ENCODE measurements around the gene FAM78A.
"Not testable (repeated sequence)": the region's sequence is repeated elsewhere in the genome, so short reads cannot be mapped to it uniquely, and the experiment has no call there.

The FAM78A gene

GRCh38 chr9:131258186-131258585 is 18.1 kb downstream of the FAM78A start:
- no peak overlapping the region for H3K9ac ChIP-seq (ENCODE audit: low read depth in 1 of 2, low read length in 2 of 2)
- peaks cover 3 to 8% of the 10 kb centered on the region in 2 donors for H3K36me3 ChIP-seq (ENCODE audit: control insufficient read depth in 2 of 2, insufficient read depth in 2 of 2, low read length in 2 of 2)

GRCh38 chr9:131257266-131258025 is 18.9 kb downstream of the FAM78A start:
- H3K4me1 ChIP-seq (ENCODE audit: control insufficient read depth in 2 of 2, insufficient read depth in 2 of 2, low read length in 2 of 2), result peaks cover 4 to 16% of the 10 kb centered on the region in 2 donors
- peaks cover 3 to 8% of the 10 kb centered on the region in 2 donors for H3K36me3 ChIP-seq (ENCODE audit: control insufficient read depth in 2 of 2, insufficient read depth in 2 of 2, low read length in 2 of 2)
- H3K9me3 ChIP-seq (ENCODE audit: control insufficient read depth in 2 of 2, low read length in 2 of 2), result no peaks in the 10 kb centered on the region
- no peak overlapping the region for H3K4me3 ChIP-seq (ENCODE audit: low read length in 2 of 2)
- no peak overlapping the region for H3K9ac ChIP-seq (ENCODE audit: low read depth in 1 of 2, low read length in 2 of 2)
- H3K27ac ChIP-seq (ENCODE audit: low read depth in 2 of 2, low read length in 2 of 2), result peak overlapping the region in 1 of 2 donors; percentile 23
- H3K27me3 ChIP-seq (ENCODE audit: control insufficient read depth in 2 of 2, insufficient read depth in 2 of 2, low read length in 2 of 2), result no peaks in the 10 kb centered on the region

More at GRCh38 chr9:131258186-131258585, 18.1 kb downstream of the FAM78A start:
- H3K4me1 ChIP-seq (ENCODE audit: control insufficient read depth in 2 of 2, insufficient read depth in 2 of 2, low read length in 2 of 2), result peaks cover 7 to 14% of the 10 kb centered on the region in 2 donors
- H3K27ac ChIP-seq (ENCODE audit: low read depth in 2 of 2, low read length in 2 of 2), result no peak overlapping the region
- H3K9me3 ChIP-seq (ENCODE audit: control insufficient read depth in 2 of 2, low read length in 2 of 2), result no peaks in the 10 kb centered on the region
- H3K27me3 ChIP-seq (ENCODE audit: control insufficient read depth in 2 of 2, insufficient read depth in 2 of 2, low read length in 2 of 2), result no peaks in the 10 kb centered on the region
- no peak overlapping the region for H3K4me3 ChIP-seq (ENCODE audit: low read length in 2 of 2)

GRCh38 chr9:131255676-131256197 is 20.6 kb downstream of the FAM78A start:
- H3K4me3 ChIP-seq (ENCODE audit: low read length in 2 of 2), result peak overlapping the region; percentile 12 to 59
- H3K27me3 ChIP-seq (ENCODE audit: control insufficient read depth in 2 of 2, insufficient read depth in 2 of 2, low read length in 2 of 2), result no peaks in the 10 kb centered on the region
- H3K4me1 ChIP-seq (ENCODE audit: control insufficient read depth in 2 of 2, insufficient read depth in 2 of 2, low read length in 2 of 2), result peaks cover 7 to 19% of the 10 kb centered on the region in 2 donors
- peak overlapping the region; percentile 69 to 87 for H3K27ac ChIP-seq (ENCODE audit: low read depth in 2 of 2, low read length in 2 of 2)
- H3K9me3 ChIP-seq (ENCODE audit: control insufficient read depth in 2 of 2, low read length in 2 of 2), result no peaks in the 10 kb centered on the region
- H3K9ac ChIP-seq (ENCODE audit: low read depth in 1 of 2, low read length in 2 of 2), result peak overlapping the region in 1 of 2 donors; percentile 70
- peaks cover 2 to 3% of the 10 kb centered on the region in 2 donors for H3K36me3 ChIP-seq (ENCODE audit: control insufficient read depth in 2 of 2, insufficient read depth in 2 of 2, low read length in 2 of 2)

- H3K27me3 ChIP-seq (ENCODE audit: control insufficient read depth in 2 of 2, insufficient read depth in 2 of 2, low read length in 2 of 2), result no peaks in the 10 kb centered on the region
- H3K9ac ChIP-seq (ENCODE audit: low read depth in 1 of 2, low read length in 2 of 2), result no peak overlapping the region
- H3K36me3 ChIP-seq (ENCODE audit: control insufficient read depth in 2 of 2, insufficient read depth in 2 of 2, low read length in 2 of 2), result no peaks in the 10 kb centered on the region
- H3K4me1 ChIP-seq (ENCODE audit: control insufficient read depth in 2 of 2, insufficient read depth in 2 of 2, low read length in 2 of 2), result peaks cover 7 to 19% of the 10 kb centered on the region in 2 donors
- H3K27ac ChIP-seq (ENCODE audit: low read depth in 2 of 2, low read length in 2 of 2), result peak overlapping the region in 1 of 2 donors; percentile 38
- no peaks in the 10 kb centered on the region for H3K9me3 ChIP-seq (ENCODE audit: control insufficient read depth in 2 of 2, low read length in 2 of 2)
- no peak overlapping the region for H3K4me3 ChIP-seq (ENCODE audit: low read length in 2 of 2)
Measured at GRCh38 chr9:131254626-131255025, 21.7 kb downstream of the FAM78A start.

GRCh38 chr9:131253891-131254491 is 22.3 kb downstream of the FAM78A start:
- peaks cover 7 to 19% of the 10 kb centered on the region in 2 donors for H3K4me1 ChIP-seq (ENCODE audit: control insufficient read depth in 2 of 2, insufficient read depth in 2 of 2, low read length in 2 of 2)
- H3K36me3 ChIP-seq (ENCODE audit: control insufficient read depth in 2 of 2, insufficient read depth in 2 of 2, low read length in 2 of 2), result no peaks in the 10 kb centered on the region
- no peaks in the 10 kb centered on the region for H3K27me3 ChIP-seq (ENCODE audit: control insufficient read depth in 2 of 2, insufficient read depth in 2 of 2, low read length in 2 of 2)
- no peak overlapping the region for H3K9ac ChIP-seq (ENCODE audit: low read depth in 1 of 2, low read length in 2 of 2)
- no peak overlapping the region for H3K4me3 ChIP-seq (ENCODE audit: low read length in 2 of 2)
- peak overlapping the region; percentile 20 to 38 for H3K27ac ChIP-seq (ENCODE audit: low read depth in 2 of 2, low read length in 2 of 2)
- H3K9me3 ChIP-seq (ENCODE audit: control insufficient read depth in 2 of 2, low read length in 2 of 2), result no peaks in the 10 kb centered on the region

- peaks cover 7 to 19% of the 10 kb centered on the region in 2 donors for H3K4me1 ChIP-seq (ENCODE audit: control insufficient read depth in 2 of 2, insufficient read depth in 2 of 2, low read length in 2 of 2)
- H3K4me3 ChIP-seq (ENCODE audit: low read length in 2 of 2), result peak overlapping the region; percentile 33 to 44
- no peaks in the 10 kb centered on the region for H3K36me3 ChIP-seq (ENCODE audit: control insufficient read depth in 2 of 2, insufficient read depth in 2 of 2, low read length in 2 of 2)
- H3K27me3 ChIP-seq (ENCODE audit: control insufficient read depth in 2 of 2, insufficient read depth in 2 of 2, low read length in 2 of 2), result no peaks in the 10 kb centered on the region
- H3K9me3 ChIP-seq (ENCODE audit: control insufficient read depth in 2 of 2, low read length in 2 of 2), result no peaks in the 10 kb centered on the region
- H3K27ac ChIP-seq (ENCODE audit: low read depth in 2 of 2, low read length in 2 of 2), result peak overlapping the region in 1 of 2 donors; percentile 77
- peak overlapping the region; percentile 32 to 48 for H3K9ac ChIP-seq (ENCODE audit: low read depth in 1 of 2, low read length in 2 of 2)
Measured at GRCh38 chr9:131252120-131252519, 24.2 kb downstream of the FAM78A start.

- Histone ChIP-seq H3K9me3 (ENCODE audit: control insufficient read depth in 2 of 2, low read length in 2 of 2) (no peaks in the 10 kb centered on the region), H3K9ac (ENCODE audit: low read depth in 1 of 2, low read length in 2 of 2) (no peak overlapping the region), H3K27ac (ENCODE audit: low read depth in 2 of 2, low read length in 2 of 2) (no peak overlapping the region), H3K36me3 (ENCODE audit: control insufficient read depth in 2 of 2, insufficient read depth in 2 of 2, low read length in 2 of 2) (no peaks in the 10 kb centered on the region), H3K27me3 (ENCODE audit: control insufficient read depth in 2 of 2, insufficient read depth in 2 of 2, low read length in 2 of 2) (no peaks in the 10 kb centered on the region), H3K4me1 (ENCODE audit: control insufficient read depth in 2 of 2, insufficient read depth in 2 of 2, low read length in 2 of 2) (no peaks in the 10 kb centered on the region), H3K4me3 (ENCODE audit: low read length in 2 of 2) (no peak overlapping the region)
Measured at GRCh38 chr9:131246618-131247017, 29.7 kb downstream of the FAM78A start.

GRCh38 chr9:131244331-131244730 is 32.0 kb downstream of the FAM78A start:
- H3K9ac ChIP-seq (ENCODE audit: low read depth in 1 of 2, low read length in 2 of 2); H3K4me3 ChIP-seq (ENCODE audit: low read length in 2 of 2); H3K36me3 ChIP-seq (ENCODE audit: control insufficient read depth in 2 of 2, insufficient read depth in 2 of 2, low read length in 2 of 2); H3K27me3 ChIP-seq (ENCODE audit: control insufficient read depth in 2 of 2, insufficient read depth in 2 of 2, low read length in 2 of 2); H3K4me1 ChIP-seq (ENCODE audit: control insufficient read depth in 2 of 2, insufficient read depth in 2 of 2, low read length in 2 of 2); H3K27ac ChIP-seq (ENCODE audit: low read depth in 2 of 2, low read length in 2 of 2); H3K9me3 ChIP-seq (ENCODE audit: control insufficient read depth in 2 of 2, low read length in 2 of 2): not testable (repeated sequence)

GRCh38 chr9:131240047-131240921 is 36.0 kb downstream of the FAM78A start:
- Histone ChIP-seq H3K27me3 (ENCODE audit: control insufficient read depth in 2 of 2, insufficient read depth in 2 of 2, low read length in 2 of 2) (peaks cover 0 to 2% of the 10 kb centered on the region in 2 donors), H3K9ac (ENCODE audit: low read depth in 1 of 2, low read length in 2 of 2) (no peak overlapping the region), H3K36me3 (ENCODE audit: control insufficient read depth in 2 of 2, insufficient read depth in 2 of 2, low read length in 2 of 2) (no peaks in the 10 kb centered on the region), H3K4me1 (ENCODE audit: control insufficient read depth in 2 of 2, insufficient read depth in 2 of 2, low read length in 2 of 2) (peaks cover 11 to 16% of the 10 kb centered on the region in 2 donors), H3K27ac (ENCODE audit: low read depth in 2 of 2, low read length in 2 of 2) (no peak overlapping the region), H3K9me3 (ENCODE audit: control insufficient read depth in 2 of 2, low read length in 2 of 2) (no peaks in the 10 kb centered on the region), H3K4me3 (ENCODE audit: low read length in 2 of 2) (no peak overlapping the region)
